Naive thymus-derived CD8-positive, alpha-beta T cell (primary cell): ENCODE data around the gene GPATCH2. TPM values are rescaled to one million over a fixed set of nuclear protein-coding genes. Genes with fewer than 3 reads are reported as not detected.

Experiments
- ATAC-seq, 2 donors: fragments of 150-1000 bp; cut with Tn5 transposase in 1 of 2; sonication (Bioruptor Pico), chemical (Tn5 transposase) in 1 of 2; 1 replicate in 1 of 2; 2 replicates in 1 of 2; pipeline ENCODE4 v1.10.0; 2021; ENCODE audit warnings: mild to moderate bottlenecking in 2 of 2, moderate library complexity in 2 of 2
- POLR2A ChIA-PET: fragments of 350-600 bp; sonication (Branson Sonifier 250); formaldehyde crosslinking; loops from one replicate; lab custom pipeline; 2021; ENCODE audit warnings: antibody characterized with exemption; lab: Charles Lee
- DNase-seq, 10 donors: peaks; one replicate each; pipeline versions ENCODE4 v3.0.0 to v3.0.0-alpha.2; 2020 to 2022
- H3K27ac Mint-ChIP-seq, 10 donors: one replicate each; pipeline ENCODE4 v1.8.0; 2020 to 2022; ENCODE audit warnings: mild to moderate bottlenecking in 10 of 10, mixed read lengths in 10 of 10, moderate library complexity in 4 of 10, inconsistent platforms in 1 of 10
- H3K27me3 Mint-ChIP-seq, 5 donors: one replicate each; pipeline ENCODE4 v1.8.0; 2021 to 2022; ENCODE audit warnings: mixed read lengths in 5 of 5
- H3K36me3 Mint-ChIP-seq, 3 donors: one replicate each; pipeline ENCODE4 v1.8.0; 2020 to 2022; ENCODE audit warnings: mixed read lengths in 3 of 3, mild to moderate bottlenecking in 2 of 3, inconsistent platforms in 1 of 3
- H3K4me1 Mint-ChIP-seq, 4 donors: one replicate each; pipeline ENCODE4 v1.8.0; 2021 to 2022; ENCODE audit warnings: mixed read lengths in 4 of 4
- H3K4me3 Mint-ChIP-seq, 10 donors: one replicate each; pipeline ENCODE4 v1.8.0; 2020 to 2022; ENCODE audit warnings: mild to moderate bottlenecking in 10 of 10, mixed read lengths in 10 of 10, moderate library complexity in 6 of 10, inconsistent platforms in 1 of 10
- H3K9me3 Mint-ChIP-seq, 9 donors: one replicate each; pipeline ENCODE4 v1.8.0; 2020 to 2022; ENCODE audit warnings: mixed read lengths in 9 of 9, mild to moderate bottlenecking in 3 of 9, inconsistent platforms in 1 of 9, moderate library complexity in 1 of 9
- polyA plus RNA-seq, 3 donors: library from polyadenylated mRNA; unstranded; fragments of 300-500 nt; fragmentation: Illumina TruSeq; gene quantifications; one replicate each; pipeline ENCODE4 v1.2.3, GENCODE V29; 2021
- total RNA-seq, 8 experiments: library from RNA in 2 of 8; stranded (reverse) in 2 of 8; gene quantifications; one replicate each; pipeline ENCODE4 v1.2.3 and lab custom pipeline; 2021 to 2026

Gene GPATCH2
- total and polyA plus RNA-seq, 5 experiments from 2014 or later = 3.6 to 10.2 (median 5.1) TPM

DNA sequence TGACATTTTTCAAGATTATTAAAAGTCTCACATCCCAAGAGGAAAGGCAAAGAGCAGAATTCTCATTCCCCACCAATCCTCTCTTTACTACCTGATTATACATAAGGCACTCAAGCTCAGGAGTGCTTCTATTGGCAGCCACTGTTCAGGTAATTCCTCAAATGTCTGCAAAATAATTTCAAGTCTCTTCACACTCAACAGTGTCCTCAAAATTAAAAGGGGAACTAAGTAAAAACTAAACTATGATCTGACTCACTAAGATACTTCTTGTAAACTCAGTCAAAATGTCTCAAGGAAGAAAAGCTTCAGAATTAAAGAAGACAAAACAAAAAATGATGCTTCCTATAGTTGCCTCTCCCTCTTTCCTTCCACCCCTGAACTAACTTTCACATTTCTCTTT, 135.6 kb downstream of the GPATCH2 start:
- H3K4me1 Mint-ChIP-seq = no peaks in the 10 kb centered on the region
- H3K27me3 Mint-ChIP-seq = no peaks in the 10 kb centered on the region

DNA sequence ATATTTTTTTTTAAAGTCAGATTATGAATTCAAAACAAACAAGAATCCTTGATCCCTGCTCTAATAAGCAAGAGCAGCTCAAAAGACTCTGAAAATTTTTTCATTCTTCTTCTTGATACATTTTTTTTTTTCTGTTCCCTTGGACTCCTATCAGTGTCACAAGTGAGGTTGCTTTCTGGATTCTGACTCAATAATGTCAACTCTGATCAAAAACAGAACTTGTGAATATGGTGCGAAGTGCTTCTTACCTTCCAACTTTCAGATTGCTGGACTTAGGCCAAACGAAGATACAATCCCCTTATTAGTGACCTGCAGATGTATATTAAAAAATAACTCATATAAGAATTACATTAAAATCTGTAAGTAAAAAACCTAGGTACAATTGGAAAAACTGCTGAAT, 136.1 kb downstream of the GPATCH2 start:
- Mint-ChIP-seq H3K4me1 (no peaks in the 10 kb centered on the region), H3K9me3 (no peaks in the 10 kb centered on the region), H3K4me3 (no peak overlapping the region), H3K36me3 (peaks cover 15 to 40% (median 34%) of the 10 kb centered on the region in 3 donors), H3K27ac (no peak overlapping the region), H3K27me3 (no peaks in the 10 kb centered on the region)
- POLR2A ChIA-PET = no interaction called here
- DNase-seq (no peak), ATAC-seq (no peak)

More for the DNA sequence above, 135.6 kb downstream of the GPATCH2 start:
- Mint-ChIP-seq H3K36me3 (peaks cover 11 to 36% (median 30%) of the 10 kb centered on the region in 3 donors), H3K9me3 (no peaks in the 10 kb centered on the region), H3K4me3 (no peak overlapping the region), H3K27ac (no peak overlapping the region)
- DNase-seq = no peak
- POLR2A ChIA-PET = no interaction called here
- ATAC-seq = no peak

DNA sequence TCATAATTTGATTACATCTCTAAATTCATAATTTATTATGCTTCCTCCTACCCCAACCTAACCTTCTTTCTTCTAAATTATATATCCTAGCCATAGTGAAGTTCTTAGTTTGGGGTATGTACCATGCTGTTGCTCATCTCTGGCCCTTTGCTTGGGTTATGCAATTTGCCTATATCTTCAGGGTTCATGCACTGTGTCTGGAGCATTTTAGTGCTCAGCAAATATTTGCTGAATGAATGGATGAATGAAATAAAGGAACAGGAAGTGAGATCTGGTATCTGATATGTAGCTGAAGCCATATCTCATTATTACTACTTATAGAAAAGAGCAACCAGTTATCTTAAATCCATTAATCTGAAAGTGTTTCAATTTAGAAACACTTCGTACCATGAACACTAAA, 137.6 kb downstream of the GPATCH2 start:
- H3K4me1 Mint-ChIP-seq = no peaks in the 10 kb centered on the region
- no peaks in the 10 kb centered on the region for H3K27me3 Mint-ChIP-seq
- H3K9me3 Mint-ChIP-seq = no peaks in the 10 kb centered on the region
- H3K36me3 Mint-ChIP-seq = peaks cover 15 to 44% (median 34%) of the 10 kb centered on the region in 3 donors
- POLR2A ChIA-PET = no interaction called here
- no peak overlapping the region for H3K27ac Mint-ChIP-seq
- H3K4me3 Mint-ChIP-seq = no peak overlapping the region
- DNase-seq = no peak
- ATAC-seq = no peak

DNA sequence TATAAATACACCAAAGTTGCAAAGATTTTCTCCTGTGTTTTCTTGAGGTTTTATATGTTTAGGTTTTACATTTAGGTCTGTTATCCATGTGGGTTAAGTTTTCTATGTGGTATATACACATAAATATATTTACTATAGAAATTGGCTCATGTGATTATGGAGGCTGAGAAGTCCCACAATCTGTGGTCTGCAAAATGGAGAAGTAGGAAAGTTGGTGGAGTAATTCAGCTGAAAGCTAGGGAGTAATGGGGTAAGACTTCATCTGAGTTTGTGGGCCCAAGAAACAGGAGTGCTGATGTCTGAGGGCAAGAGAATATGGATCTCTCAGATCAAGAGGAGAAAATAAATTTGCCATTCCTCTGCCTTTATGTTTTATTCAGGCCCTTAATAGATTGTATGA, 146.0 kb downstream of the GPATCH2 start:
- peaks cover 11 to 47% (median 32%) of the 10 kb centered on the region in 3 donors for H3K36me3 Mint-ChIP-seq
- H3K4me3 Mint-ChIP-seq = no peak overlapping the region
- DNase-seq (no peak), ATAC-seq (no peak)
- H3K4me1 Mint-ChIP-seq = peaks cover 0 to 5% (median 0%) of the 10 kb centered on the region in 4 donors
- H3K27me3 Mint-ChIP-seq = no peaks in the 10 kb centered on the region
- H3K27ac Mint-ChIP-seq = no peak overlapping the region
- peaks cover 0 to 12% (median 4%) of the 10 kb centered on the region in 9 donors for H3K9me3 Mint-ChIP-seq
- POLR2A ChIA-PET = no interaction called here

DNA sequence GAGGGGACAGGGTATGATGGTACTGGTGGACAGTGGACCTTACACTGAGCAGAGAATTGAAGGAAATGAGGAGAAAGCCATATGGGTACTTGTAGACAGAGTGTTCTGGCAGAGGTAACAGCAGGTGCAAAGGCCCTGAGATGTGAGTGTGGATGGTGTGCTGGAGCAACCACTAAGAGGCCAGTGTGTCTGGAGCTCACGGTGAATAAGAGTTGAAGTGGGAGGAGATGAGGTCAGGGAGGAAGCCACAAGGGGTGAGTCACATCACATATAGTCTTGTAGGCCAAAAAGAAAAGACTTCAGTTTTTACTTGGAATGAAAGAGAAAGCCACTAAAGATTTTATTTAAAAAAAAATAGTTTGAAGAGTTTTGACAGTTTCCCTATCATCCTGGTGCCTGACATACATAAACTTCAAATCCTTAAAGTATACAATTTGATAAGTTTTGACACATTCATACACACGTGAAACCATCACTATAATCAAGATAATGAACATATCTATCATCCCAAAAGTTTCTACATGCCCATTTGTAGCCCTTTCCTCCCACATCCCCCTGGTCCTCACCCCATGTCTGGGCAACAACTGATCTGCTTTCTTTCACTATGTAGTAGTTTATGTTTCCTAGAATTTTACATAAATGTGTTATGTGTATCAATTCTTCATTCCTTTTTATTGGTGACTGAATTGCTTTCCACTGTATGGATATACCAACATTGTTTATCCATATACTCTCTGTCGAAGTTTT, 148.4 kb downstream of the GPATCH2 start:
- Mint-ChIP-seq H3K4me3 (no peak overlapping the region), H3K9me3 (peaks cover 0 to 18% (median 6%) of the 10 kb centered on the region in 9 donors), H3K27me3 (no peaks in the 10 kb centered on the region), H3K4me1 (peaks cover 0 to 5% (median 0%) of the 10 kb centered on the region in 4 donors), H3K27ac (peak overlapping the region in 2 of 10 donors; percentile 10 to 35), H3K36me3 (peaks cover 20 to 59% (median 35%) of the 10 kb centered on the region in 3 donors)
- ATAC-seq (no peak), DNase-seq (no peak)
- POLR2A ChIA-PET = no interaction called here

DNA sequence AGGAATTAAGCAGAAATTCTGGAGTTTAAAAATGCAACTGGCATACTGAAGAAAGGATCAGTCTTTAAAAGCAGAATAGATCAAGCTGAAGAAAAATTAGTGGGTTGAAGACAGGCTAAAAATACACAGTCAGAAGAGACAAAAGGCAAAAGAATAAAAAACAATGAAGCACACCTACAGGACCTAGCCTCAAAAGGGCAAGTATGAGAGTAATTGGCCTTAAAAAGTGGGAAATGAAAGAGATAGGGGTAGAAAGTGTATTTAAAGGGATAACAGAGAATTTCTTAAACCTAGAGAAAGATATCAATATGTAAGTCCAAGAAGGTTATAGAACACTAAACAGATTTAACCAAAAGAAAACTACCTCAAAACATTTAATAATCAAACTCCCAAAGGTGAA, 152.4 kb downstream of the GPATCH2 start:
- H3K9me3 Mint-ChIP-seq = peaks cover 0 to 18% (median 6%) of the 10 kb centered on the region in 9 donors
- POLR2A ChIA-PET = no interaction called here
- ATAC-seq (no peak), DNase-seq (no peak)
- peaks cover 0 to 5% (median 0%) of the 10 kb centered on the region in 4 donors for H3K4me1 Mint-ChIP-seq
- H3K27me3 Mint-ChIP-seq = no peaks in the 10 kb centered on the region
- H3K27ac Mint-ChIP-seq = no peak overlapping the region
- peaks cover 20 to 47% (median 28%) of the 10 kb centered on the region in 3 donors for H3K36me3 Mint-ChIP-seq
- no peak overlapping the region for H3K4me3 Mint-ChIP-seq

DNA sequence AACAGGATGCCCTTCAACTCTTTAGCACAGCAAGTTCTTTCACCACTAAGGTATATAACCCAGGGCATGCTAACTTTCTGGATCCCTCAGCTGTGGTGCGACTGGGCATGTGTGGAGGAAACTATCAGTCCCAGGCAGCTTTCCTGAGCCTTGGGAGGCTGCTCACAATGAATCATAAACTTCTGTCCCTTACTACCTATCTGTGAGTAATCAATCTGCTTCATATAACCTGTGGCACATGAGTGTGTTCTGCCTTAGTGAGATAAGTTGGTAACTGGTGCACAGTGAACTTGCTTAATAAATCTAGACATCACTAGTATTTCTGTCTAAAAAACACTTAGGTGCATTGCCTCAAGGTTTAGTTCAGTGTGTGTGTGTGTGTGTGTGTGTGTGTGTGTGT, 158.0 kb downstream of the GPATCH2 start:
- Mint-ChIP-seq H3K9me3 (no peaks in the 10 kb centered on the region), H3K36me3 (peaks cover 0 to 12% (median 2%) of the 10 kb centered on the region in 3 donors), H3K27ac (no peak overlapping the region), H3K4me3 (no peak overlapping the region), H3K27me3 (no peaks in the 10 kb centered on the region), H3K4me1 (no peaks in the 10 kb centered on the region)
- ATAC-seq (no peak), DNase-seq (no peak)
- POLR2A ChIA-PET = no interaction called here

DNA sequence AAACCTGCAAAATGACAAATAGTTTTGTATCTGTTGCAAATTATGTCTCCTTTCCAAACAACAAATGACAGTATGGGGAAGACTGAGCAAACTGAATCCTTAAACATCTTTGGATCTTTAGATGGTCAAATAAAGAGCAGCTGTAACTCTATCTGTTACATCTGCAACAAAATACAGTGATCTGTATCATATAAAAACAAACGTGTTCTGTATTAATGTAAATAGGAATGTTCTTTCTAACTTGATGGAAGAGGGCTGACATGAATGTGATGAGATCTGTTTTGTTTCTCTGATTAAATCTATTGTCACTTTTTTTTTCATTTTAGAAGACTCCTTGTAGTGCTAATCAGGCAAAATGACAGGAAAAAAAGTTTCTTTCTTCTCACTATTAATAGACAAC, 159.5 kb downstream of the GPATCH2 start:
- Mint-ChIP-seq H3K9me3 (peaks cover 0 to 6% (median 2%) of the 10 kb centered on the region in 9 donors), H3K4me3 (no peak overlapping the region), H3K36me3 (peaks cover 1 to 20% (median 10%) of the 10 kb centered on the region in 3 donors), H3K27ac (no peak overlapping the region), H3K27me3 (no peaks in the 10 kb centered on the region), H3K4me1 (no peaks in the 10 kb centered on the region)
- no peak for ATAC-seq
- POLR2A ChIA-PET = no interaction called here
- DNase-seq = no peak

DNA sequence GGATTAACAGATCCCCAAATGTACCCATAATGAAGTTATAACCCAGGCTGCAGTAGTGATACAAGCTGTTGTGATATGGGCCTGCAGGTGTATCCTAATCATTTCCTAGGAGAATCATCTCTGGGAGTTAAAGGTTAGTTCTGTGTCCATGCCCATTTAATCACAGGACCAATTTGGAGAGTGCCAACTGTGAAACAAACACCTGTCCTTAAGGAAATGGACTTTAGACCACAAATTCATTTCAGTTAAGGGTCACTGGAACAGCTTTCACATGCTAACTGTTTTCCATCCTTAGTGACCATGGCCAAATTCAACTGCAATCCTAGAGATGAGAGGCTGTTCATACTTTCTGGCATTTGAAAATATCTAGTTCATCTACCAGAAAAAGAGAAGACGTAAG, 160.9 kb downstream of the GPATCH2 start:
- Mint-ChIP-seq H3K27me3 (no peaks in the 10 kb centered on the region), H3K9me3 (peaks cover 4 to 20% (median 12%) of the 10 kb centered on the region in 9 donors), H3K4me1 (no peaks in the 10 kb centered on the region), H3K36me3 (peaks cover 13 to 31% (median 24%) of the 10 kb centered on the region in 3 donors), H3K4me3 (no peak overlapping the region), H3K27ac (no peak overlapping the region)
- DNase-seq = no peak
- ATAC-seq = no peak
- POLR2A ChIA-PET = no interaction called here

DNA sequence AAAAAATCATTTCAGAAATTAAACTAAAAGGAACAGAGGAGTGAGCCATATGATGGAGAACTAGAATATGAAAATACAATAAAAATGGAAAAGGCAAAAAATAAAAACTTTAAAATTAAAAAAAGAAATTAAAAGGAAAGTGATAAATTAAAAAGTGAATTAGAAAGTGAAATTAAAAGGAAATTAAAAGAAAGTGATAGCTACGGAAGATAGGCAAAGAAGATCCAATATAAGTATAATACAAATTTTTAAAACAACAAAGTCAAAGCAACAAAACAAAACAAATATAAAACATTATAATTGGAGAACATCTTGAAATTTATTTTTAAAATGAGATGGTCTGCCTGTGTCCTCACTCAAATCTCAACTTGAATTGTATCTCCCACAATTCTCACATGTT, 165.8 kb downstream of the GPATCH2 start:
- POLR2A ChIA-PET = no interaction called here
- Mint-ChIP-seq H3K27me3 (no peaks in the 10 kb centered on the region), H3K4me1 (no peaks in the 10 kb centered on the region), H3K36me3 (peaks cover 22 to 36% (median 30%) of the 10 kb centered on the region in 3 donors), H3K27ac (no peak overlapping the region), H3K9me3 (peaks cover 6 to 33% (median 19%) of the 10 kb centered on the region in 9 donors), H3K4me3 (no peak overlapping the region)
- no peak for DNase-seq
- no peak for ATAC-seq

DNA sequence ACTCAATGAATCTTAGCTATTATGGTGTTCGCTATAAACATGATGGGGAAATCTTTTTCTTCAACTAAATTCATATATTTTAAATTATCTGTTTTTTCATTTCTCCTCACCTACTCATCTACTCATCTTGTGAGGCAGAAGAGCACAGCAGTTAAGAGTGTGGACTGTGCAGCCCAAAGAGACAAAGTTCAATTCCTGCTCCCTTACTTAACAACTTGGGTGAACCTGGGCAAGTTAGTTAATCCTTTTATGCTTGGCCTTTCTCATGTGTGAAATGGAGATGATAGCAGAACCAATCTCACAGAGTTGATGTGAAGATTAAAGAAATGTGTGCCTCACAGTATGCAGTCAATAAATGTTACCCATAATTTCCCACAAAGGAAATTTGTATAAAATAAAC, 168.2 kb downstream of the GPATCH2 start:
- Mint-ChIP-seq H3K4me1 (no peaks in the 10 kb centered on the region), H3K9me3 (peaks cover 6 to 33% (median 19%) of the 10 kb centered on the region in 9 donors), H3K36me3 (peaks cover 30 to 42% (median 34%) of the 10 kb centered on the region in 3 donors), H3K27me3 (no peaks in the 10 kb centered on the region), H3K27ac (no peak overlapping the region), H3K4me3 (no peak overlapping the region)
- POLR2A ChIA-PET = no interaction called here
- DNase-seq = no peak
- ATAC-seq = no peak

DNA sequence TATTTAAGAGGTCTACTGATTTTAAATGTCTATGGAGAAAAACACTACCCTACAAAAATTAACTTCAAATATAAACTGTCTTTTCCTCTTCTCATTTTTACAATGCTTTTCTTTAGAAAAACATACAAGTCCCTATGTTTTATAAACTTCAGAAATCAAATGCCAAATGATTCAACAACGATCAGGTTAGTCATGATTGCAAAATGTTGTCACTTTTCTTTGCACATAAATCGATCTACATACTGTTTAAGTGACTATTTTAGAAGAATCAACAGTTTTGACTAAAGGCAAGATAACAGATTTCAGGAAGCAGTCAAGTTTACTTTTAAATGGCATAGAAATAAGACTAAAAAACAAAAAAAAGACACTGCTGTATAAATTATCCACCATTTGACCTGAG, 168.7 kb downstream of the GPATCH2 start:
- H3K27ac Mint-ChIP-seq = no peak overlapping the region
- H3K36me3 Mint-ChIP-seq = peaks cover 30 to 46% (median 38%) of the 10 kb centered on the region in 3 donors
- POLR2A ChIA-PET = no interaction called here
- H3K4me1 Mint-ChIP-seq = no peaks in the 10 kb centered on the region
- H3K4me3 Mint-ChIP-seq = no peak overlapping the region
- H3K9me3 Mint-ChIP-seq = peaks cover 6 to 33% (median 19%) of the 10 kb centered on the region in 9 donors
- no peaks in the 10 kb centered on the region for H3K27me3 Mint-ChIP-seq
- DNase-seq (no peak), ATAC-seq (no peak)

DNA sequence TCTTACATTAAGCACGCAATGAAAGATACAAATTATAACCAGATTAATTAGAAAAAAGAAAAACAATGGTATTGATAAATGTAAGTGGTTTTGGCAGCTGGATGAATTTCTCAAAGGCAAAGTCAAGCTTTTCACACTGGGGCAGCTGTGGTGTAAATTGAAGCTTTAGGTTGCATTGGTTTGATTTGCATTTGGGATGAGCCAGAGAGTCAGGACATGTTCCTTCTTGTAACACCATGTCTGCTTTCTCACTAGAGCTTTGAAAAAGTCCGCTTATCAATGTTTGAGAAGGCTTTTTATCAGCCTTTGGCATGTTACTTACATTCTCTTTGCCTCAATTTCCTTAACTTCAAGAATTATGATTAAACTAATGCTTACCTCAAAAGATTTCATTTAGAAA, 173.9 kb downstream of the GPATCH2 start:
- H3K27ac Mint-ChIP-seq = no peak overlapping the region
- no peak overlapping the region for H3K4me3 Mint-ChIP-seq
- POLR2A ChIA-PET = no interaction called here
- DNase-seq (no peak), ATAC-seq (no peak)
- H3K9me3 Mint-ChIP-seq = no peaks in the 10 kb centered on the region
- no peaks in the 10 kb centered on the region for H3K27me3 Mint-ChIP-seq
- H3K4me1 Mint-ChIP-seq = no peaks in the 10 kb centered on the region
- peaks cover 13 to 38% (median 23%) of the 10 kb centered on the region in 3 donors for H3K36me3 Mint-ChIP-seq
